GM19324 (cell line): ENCODE measurements around the gene LINC00305.

Experiments
- ATAC-seq: cut with Tn5 transposase; IDR thresholded peaks from one replicate; pipeline ENCODE4 v1.9.1; 2021; ENCODE audit warnings: mild to moderate bottlenecking, moderate library complexity; ENCODE audit not compliant: unreplicated experiment, low FRiP score

The LINC00305 gene

GRCh38 chr18:64037812-64038414 lies 111.0 kb downstream of the LINC00305 start:
- ATAC-seq: peak; percentile 72

GRCh38 chr18:64032312-64032711 lies 116.6 kb downstream of the LINC00305 start:
- ATAC-seq: no peak

DNA sequence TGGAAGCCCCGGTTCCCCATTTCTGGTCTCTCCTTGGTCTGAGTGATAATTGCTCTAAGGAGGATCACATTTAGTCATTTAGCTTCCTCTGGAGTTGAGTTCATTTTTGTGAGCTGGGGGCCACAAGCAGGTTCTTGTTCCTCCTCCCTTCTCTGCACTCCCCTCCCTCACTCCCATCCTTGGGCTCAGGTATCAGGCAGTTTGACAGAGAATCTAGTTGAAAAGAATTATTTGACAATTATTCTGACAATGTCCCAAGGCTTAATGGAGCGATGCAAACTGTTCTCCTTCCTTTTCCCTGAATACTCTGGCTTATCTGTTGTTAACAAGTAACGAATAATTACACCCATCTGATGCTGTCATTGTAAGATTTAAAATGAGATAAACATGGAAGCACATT lies 117.5 kb downstream of the LINC00305 start:
- ATAC-seq: no peak
